Activated CD4-positive, alpha-beta T cell treated with anti-CD3 and anti-CD28 coated beads, Interleukin-2, Interleukin-6, amounts not matched to agents 100 ng/mL and 50 ng/mL, durations not matched to agents 16 hours and 8 hours (primary cell): ENCODE data around the gene OCA2.

Source experiments
- DNase-seq: peaks from one replicate; pipeline ENCODE4 v3.0.0-alpha.2; 2020

Gene OCA2

DNA sequence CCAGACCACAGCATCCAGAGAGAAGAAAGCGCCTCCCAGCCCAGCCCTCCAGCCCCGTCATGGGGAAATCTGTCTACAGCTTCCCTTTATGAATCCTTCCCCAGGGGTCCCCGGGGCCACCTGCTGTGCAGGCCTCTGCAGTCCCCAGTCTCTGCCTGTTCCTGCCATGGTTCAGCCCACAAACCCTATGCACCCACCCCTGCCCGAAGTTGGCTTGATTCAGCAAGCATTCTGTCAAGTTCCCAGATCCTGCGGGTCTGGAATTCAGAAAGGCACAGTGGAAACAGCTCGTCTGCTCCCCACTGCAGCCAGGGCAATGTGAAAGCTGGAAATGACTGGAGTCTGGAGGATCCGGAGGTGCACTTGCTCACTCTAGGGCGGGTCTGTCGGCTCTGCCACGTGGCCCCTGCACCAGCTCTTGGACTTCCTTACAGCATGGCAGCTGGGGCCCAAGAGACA, 2.9 kb upstream of the OCA2 start:
- no peak for DNase-seq

DNA sequence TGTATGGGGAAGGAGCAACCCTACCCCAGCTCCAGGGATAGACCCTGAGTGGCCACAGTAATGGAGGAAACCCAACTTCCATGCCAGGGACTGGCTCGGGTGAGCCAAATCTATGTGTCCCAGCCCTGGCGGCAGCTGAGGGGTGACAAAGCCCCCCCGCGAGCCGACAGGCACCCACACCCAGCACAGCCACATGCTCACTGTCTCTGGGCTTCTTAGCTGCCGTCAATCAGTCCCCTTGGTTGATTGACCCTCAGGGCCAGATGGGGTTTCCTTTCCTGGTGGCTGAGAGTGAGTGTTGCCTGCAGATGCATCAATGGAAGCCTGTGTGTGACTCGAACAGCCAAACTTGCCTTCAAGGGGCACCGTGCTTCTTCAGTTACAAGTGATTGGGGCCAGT, 2.1 kb upstream of the OCA2 start:
- no peak for DNase-seq

DNA sequence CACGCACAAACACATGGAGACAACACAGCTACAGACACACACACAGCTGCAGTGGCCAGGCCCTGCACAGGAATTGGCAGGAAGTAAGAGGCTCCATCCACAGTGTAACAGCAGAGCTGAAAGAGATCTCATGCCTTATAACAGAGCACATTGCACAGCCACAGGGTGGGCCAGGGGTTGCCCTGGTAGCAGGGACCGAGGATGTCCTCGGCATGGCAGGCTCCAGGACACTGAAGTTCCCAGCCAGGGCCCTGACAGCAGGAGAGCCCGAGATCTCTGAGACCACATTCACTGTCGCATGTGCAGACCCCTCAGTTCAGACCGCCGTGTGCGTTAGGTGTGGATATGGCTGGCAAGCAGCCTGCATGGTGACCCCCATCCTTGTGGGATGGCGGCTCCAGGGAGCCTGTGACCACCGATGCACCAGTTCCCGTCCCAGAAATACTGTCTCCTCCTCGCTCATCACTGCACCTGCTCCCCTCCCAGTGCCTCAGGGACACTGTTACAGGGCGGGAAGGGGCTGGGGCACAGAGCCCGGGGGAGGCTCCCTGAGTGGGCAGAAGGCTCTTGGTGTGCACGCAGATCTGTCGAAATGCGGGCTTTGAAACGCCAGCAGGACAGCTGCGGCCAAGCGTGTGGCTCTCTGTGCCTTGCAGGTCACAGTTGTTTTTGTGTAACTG, 1.5 kb upstream of the OCA2 start:
- no peak for DNase-seq

DNA sequence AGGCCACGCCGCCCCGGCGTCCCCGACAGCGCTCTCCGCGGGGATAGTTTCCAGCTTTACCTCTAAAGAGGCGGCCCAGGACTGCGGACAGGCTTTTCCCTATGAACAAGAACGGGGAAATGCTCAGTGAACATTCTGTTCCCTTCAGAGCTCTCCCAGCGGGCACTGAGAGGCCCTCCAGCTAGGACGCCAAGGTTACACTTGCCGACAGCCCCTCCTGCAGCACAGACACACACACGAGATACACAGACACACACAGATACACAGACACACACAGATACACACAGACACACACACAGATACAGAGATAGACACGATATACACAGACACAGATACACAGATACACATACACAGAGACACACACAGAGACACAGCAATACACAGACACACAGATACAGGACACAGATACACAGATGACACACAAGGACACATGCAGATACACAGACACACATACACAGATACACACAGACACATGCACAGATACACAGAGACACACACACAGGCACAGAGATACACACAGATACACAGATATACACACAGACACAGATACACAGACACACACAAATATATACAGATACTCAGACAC, 533 bp upstream of the OCA2 start:
- DNase-seq, result no peak

DNA sequence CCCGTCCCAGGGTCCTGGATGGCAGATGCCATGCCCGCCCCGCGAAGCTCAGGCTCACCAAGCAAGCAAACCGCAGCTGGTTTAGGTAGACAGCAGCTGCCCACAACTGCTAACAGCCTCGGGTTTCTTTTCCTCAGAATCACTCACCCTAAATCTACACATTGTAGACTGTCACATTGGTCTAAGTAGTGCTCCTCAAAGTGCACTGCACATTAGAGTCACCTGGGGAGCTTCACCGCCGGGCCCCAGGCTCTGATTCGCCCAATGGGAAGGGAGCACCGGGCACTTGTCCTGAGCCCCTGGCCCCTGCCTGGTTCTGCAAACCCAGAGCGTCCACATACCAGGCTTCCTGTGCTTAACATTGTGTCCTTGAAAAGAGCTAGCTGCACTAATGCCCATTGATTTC, 752 bp downstream of the OCA2 start:
- DNase-seq, result no peak

DNA sequence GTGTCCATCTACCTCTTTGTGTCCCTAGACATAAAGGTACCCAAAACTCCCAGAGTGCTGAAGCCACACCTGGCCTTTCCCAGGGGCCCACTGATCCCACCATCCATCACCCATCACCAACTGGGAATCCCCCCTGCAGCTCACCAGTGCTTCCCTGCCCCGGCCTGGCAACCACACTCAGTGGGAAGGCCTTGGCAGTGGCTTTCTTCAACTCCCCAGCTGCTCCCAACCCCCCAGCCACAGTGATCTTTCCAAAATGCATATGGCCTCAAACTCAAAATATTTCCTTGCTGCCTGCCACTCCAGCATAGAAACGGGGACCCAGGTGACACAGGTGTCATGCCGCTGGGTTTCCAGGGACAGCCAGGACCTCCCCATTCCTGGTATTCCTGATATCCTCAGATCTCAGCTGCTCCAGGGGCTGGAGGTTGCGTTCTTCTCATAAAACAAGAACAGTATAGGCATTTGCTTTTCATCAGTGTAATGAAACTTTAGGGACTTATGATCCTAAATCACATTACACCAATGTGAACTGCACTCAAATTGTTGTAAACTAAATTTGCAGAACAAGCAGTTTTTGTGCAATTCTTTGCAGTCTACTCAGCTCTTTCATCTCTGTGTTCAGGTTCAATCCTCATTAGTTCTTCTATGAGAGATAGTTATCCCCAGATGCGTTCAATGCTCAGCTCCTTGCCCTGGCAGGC, 1.3 kb downstream of the OCA2 start:
- DNase-seq, result no peak

DNA sequence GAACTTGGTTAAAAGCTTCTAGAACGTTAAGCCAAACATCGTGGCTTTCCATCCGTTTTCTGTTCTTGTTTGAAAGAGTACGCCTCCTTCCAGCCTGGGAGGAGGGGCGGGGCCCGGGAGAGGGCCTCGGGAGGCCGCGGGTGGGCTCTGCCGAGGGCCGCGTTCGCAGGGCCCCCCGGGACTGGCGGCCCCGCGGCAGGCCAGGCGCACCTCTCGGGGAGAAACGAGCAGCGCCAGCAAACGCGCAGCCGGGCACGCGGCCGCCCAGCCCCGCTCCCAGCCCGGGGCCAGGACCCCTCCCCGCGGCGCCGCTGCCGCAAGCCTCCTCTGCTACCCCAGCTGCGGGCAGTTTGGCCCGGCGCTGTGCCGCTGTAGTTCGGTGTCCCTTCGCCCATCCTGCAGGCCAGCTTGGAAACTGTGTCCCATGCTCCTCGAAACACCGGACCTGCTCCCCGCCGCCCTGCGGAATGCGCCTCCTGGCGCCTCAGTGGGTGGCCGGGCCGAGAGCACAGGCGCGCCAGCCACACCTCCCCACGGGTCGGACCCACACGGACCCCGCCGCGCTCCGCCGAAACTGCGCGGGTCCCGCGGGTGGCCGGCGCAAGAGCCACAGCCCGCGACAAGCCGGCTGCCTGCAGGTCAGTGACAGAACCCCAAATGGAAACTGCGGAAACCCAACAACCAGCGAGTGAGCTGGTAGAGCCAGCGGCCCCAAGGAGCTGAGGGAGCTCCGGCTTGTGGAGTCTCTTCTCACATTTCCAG, 2.3 kb downstream of the OCA2 start:
- DNase-seq, result no peak

DNA sequence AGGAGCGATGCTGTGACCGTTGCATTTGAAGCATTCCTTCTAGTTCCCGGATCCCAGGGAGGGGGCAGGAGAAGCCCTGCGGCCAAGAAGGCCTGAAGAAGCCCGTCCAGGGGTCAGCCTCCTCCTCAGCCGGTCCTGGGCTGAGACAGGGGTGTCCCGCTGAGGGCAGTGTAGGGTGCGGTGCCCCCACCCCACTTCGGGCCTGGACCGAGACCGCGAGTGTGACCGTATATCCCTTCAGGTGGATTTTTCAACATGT, 2.8 kb downstream of the OCA2 start:
- DNase-seq, result no peak

DNA sequence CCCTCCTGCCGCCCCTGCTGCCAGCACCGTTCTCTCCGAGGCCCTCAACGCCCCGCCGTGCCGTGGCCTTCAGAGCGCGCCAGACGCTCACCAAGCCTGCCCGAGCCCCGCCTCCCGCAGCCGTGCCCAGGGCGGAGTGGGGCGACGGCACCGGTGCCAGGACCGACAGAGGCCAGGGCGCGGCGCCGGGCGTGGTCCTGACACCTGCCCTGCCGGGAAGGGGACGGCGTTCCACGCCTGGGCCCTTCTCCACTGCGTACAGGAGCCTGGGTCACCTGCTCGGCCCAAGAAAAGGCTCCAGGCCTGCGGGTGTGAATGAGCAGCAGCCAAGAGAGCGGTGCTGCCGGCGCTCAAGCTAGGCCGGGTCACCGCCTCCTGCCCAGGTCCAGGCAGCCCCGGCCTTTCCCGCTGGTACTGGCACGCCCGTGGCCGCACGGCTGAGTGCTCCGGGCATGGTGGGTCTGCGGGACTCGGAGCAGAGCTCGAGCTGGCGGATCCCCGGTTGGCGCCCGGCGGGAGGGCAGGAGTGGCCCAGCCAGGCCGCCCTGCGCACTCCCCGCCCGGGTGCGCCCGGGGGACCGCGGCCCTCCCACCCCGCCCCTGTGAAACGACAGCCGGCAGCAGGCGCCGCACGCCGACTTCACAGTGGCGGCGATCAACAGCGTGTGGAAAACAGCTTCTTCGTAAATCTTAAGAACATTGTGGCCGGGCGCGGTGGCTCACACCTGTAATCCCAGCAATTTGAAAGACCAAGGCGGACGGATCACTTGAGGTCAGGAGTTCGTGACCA, 4.2 kb downstream of the OCA2 start:
- no peak for DNase-seq

DNA sequence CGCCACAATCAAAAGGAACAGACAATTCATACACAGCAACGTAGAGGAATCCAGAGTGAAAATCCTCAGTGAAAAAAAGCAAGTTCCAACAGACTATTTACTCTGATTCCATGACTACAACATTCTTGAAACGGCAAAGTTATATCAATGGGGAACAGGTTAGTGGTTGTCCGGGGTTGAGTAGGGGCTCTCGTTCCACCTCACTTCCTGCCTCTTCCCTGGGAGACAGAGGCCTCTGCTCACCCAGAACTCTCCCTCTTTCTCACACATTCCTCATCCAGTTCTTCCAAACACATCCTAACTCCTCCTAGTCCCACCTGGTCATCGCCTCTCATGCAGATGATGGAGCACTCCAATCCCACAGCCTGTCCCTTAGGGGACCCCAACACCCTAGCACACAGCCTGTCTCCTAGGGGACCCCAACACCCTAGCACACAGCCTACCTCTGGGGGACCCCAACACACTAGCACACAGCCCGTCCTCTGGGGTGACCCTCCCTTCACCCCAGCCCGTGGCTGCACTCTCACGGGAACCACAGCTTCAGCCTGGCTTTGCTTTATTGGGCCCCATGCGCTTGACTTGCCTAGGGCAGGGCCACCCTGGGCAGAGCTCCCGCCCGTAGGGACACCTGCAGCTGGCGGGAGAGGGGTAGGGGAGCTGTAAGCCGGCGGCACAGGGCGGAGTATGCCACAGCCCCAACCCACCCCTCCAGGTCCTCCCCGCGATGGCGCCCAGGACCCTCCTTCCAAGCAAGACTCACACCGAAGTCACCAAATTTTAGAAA, 5.2 kb downstream of the OCA2 start:
- no peak for DNase-seq

DNA sequence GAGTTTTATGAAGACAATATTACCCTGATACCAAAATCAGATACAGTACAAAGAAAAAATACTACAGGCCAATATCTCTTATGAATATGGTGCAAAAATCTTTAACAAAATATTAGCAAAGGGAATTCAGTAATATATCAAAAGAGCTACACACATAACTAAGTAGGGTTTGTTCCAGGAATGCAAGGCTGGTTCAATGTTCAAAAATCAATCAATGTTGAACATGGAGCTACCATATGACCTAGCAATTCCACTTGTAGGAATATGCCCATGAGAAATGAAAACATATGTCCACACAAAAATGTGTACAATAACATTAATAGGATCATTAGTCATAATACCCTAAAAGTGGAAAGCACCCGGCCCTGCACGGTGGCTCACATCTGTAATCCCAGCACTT, 7.8 kb downstream of the OCA2 start:
- DNase-seq, result no peak

DNA sequence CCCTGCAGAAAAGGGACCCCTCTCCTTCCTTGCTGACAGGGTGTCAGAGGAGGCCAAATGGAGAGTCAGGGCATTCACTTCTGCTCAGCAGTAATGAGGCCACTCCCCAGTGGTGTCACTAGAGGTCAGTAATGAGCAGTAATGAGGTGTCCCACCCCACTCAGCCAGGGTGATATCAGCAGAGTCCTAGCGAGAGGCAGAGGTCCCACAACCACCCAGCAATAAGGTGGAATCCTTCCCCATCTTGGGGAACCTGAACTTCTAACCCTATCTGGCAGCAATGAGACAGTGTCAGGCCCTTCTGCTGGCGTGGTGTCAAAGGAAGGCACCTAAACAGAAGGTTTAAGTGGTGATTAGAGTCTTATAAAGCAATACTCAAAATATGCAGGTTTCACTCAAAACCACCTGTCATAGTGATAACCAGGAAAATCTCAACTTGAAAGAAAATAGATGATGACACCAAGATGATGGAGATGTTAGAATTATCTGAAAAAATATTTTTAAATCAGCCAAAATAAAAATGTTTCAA, 12.9 kb downstream of the OCA2 start:
- DNase-seq, result peak; percentile 75

DNA sequence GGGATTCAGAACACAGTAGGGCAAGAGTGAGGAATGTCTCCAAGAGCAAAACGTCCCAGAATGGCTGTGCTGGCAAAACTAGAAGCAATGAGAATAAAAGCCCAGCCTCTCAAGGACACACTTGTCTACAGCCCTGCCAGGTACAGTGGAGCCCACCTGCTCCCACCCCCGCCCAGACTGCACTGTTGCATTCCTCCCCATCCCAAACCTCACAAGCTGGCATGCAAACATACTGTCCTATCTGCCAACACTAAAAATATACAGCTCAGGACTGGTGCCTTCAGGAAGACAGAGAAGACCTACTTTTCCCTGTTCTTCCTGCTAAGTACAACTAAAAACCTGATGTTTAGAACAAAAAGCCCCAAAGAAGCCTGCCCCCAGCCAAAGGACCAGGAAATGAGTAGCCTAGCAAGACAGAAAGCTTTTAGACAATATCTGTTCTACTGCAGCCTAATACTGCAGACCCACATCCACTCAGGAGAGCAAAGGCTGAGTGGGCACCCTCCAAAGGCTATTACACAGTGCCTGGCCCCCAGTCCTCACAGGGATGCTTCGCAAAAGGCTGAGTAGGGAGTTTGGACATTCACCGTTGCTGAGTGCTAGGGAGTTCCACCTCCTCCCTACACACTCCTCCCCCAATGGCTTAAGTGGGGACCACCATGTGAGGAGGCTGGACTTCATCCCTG, 13.5 kb downstream of the OCA2 start:
- no peak for DNase-seq

DNA sequence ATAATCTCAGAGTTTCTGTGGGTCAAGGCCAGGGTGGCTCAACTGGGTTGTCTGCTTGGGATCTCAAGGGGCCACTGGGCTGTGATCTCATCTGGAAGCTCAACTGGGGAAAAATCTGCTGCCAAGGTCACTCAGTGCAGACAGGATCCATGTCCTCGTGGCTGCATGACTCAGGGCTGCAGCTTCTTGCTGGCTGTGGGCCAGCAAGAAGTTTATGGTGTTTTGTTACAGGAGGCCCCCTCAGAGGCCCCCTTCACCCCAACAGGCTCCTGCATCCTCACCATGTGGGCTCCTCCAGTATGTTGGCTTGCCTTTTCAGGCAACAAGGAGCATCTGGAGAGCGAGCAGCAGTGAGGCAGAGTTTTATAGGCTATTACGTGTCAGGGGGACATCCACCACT, 14.6 kb downstream of the OCA2 start:
- no peak for DNase-seq

DNA sequence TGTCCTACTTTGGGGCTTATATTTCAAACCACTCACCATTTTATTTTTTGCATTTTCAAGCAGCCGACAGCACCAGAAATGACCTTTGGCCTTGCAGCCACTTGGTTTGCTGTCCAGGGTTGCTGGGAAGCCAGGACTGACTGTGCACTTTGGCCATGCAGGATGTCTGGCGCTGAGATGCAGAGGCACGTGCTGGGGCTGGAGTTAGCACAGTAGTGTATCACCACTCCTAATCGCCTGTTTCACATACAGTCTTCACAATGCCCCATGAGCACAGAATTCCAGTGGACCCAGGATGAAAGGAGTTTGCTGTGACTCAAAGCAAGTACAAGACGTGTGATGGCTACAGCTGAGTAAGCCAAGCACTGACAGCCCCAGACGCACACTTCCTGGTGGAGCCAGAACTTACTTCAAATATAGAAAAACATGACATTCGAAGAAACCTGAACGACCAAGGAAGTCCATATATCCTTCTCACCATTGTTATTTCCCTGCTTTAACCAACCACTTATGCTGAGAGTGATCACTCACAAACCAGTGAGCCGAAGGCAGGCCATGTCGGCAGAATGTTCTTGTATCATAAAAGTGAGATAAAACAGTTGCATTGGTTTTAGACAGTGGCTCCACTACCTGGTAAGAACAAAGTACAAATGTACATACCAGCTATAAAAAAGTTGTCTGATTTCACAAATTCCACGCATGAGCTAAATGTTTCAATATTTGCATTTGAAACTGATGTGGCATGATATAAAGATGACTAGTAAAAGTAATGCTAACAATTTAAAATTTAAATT, 16.0 kb downstream of the OCA2 start:
- DNase-seq, result no peak

DNA sequence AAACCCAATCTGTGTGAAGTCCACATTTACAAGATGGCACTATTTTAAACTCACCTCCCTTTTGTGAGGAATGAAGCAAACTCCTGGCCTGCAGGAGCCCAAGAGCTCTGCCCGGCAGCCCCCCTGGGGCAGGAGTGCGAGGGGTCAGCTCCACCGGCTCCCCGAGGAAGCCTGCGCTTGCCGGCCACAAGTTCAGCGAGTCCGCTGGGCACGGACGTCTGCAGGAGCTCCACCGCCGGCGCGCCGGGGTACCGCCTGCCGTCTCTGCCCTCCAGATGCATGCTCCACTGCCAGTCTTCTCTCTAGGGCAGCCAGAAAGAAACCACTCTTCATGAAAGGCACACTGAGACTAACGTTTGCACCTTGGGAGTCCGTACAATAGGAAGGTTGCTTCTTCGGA, 17.5 kb downstream of the OCA2 start:
- DNase-seq, result no peak

DNA sequence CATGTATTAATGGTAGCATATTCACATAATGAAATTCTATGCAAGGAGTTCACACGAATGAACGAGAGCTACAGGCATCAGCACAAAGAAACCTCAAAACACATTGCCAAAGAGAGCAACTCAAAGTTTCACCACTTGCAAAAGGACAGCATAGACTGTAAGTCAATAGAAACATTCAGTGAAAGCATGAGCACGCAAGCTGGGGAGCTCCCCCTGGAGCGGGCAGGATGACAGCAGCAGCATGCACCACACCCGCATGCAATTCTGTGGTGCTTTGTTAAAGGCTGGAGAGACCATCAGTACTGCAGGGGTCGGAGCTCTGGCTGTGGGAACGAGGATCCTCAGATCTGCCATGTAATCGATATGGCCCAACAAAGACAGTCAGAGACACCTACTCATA, 18.7 kb downstream of the OCA2 start:
- DNase-seq, result no peak

DNA sequence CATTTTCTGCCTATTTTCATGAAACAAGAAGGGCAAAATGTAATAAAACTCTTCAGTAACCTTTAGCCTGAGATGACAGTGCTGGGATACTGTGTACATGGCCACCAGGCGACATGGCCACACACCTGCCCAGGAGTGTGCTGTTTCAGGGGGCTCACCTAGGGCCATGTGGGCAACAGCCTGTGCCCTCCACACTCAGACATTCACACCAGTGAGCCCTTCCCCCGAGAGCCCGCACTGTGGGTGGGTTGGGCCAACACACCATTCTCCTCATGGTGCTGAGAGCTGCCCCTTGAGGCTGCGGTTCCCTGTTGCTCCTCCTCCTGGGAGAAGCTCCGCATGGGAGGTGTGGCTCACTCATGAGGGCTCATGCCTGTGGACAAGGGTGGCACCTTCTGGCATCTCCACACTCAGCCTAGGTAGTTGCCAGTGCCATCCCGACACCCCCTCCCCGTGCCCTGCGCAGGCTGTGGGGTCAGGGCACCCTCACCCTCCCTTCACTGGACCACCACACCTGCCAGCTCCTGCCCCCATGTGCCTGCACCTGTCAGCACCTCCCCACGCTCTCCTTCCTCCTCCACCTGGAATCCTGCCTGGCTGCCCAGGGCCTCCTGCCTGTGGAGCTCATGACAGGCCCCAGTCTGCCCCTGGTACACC, 19.7 kb downstream of the OCA2 start:
- no peak for DNase-seq

DNA sequence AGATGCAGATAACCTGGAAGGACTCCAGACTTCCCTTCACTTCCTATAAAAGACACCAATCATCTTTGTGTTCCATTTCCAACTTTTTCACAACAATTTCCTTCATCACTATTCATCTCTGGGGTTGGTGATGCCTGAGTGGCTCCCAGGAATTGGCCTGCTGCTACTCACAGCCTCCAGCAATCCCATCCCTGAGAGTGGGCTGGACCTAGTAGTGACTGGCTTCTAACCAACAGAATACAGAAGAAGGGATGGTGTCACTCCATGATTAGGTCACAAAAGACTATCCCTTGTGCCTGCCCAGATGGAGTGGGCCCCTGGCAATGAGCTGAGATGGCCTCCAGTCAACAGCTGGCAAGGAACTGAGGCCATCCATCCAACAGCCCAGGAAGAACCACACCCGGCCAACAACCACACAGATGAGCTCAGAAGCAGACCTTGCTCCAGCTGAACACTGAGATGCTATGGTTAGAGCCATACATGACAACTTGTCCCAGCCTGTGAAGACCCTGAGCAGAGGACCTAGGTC, 20.9 kb downstream of the OCA2 start:
- no peak for DNase-seq

DNA sequence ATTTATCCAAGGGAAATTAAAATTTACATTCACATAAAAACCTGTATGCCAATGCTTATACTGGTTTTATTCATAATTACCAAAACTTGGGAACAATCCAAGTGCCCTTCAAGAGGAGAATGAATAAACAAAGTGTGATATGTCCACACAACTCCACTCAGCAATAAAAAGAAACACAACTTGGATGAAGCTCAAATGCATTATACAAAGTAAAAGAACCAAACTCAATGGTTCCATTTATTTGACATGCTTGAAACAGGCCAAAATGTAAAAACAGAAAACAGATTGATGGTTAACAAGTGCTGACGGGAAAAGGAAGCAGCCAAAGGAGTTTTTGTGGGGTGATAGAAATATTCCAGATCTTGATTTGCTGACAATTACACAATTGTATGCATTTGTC, 23.5 kb downstream of the OCA2 start:
- no peak for DNase-seq
